GM21447 (cell line): ENCODE results near the gene SMURF1.

Experiments used
- ATAC-seq: cut with Tn5 transposase; IDR thresholded peaks from one replicate; pipeline ENCODE4 v1.9.1; 2021; ENCODE audit not compliant: unreplicated experiment

The SMURF1 gene

DNA sequence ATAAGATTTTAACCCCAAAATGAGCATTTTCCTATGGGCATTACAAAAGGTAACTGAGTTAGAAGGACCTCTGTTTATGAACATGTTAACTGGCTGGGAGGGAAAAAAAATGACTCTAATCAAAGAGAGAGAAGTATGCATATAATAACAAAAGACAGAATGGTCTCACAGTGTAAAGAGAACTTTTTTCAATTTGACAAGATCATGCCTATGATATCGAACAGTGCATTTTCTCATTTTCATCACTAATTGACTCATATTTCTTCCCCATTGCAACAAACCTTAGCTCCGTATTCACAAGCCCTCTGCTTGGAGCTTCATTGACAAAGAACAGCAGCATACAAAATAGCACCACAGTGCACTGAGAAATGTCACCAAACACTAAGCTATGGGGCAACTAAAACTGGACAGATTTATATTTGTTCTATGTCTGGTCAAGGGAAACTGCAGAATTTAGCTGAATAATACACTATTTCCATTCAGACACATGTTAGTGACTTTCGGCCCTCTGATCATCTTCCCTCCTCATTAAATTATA is 45.6 kb downstream of the SMURF1 start:
- ATAC-seq: no peak

DNA sequence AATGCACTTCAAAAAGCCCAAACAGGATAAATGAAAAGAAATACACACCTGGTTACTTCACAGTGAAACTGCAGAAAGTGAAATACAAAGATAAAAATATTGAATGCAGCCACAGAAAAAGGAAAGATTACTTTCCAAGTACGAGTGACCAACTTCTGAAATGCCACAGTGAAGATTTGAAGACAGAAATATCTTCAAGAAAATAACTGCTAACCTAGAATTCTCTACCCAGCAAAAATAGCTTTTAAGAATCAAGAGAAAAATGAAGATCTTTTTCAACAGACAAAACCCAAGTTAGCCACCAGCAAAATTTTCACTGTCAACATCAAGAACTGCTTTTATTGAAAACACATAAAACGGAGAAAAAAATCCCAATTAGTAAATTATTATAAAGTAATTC is 46.2 kb downstream of the SMURF1 start:
- ATAC-seq: no peak

DNA sequence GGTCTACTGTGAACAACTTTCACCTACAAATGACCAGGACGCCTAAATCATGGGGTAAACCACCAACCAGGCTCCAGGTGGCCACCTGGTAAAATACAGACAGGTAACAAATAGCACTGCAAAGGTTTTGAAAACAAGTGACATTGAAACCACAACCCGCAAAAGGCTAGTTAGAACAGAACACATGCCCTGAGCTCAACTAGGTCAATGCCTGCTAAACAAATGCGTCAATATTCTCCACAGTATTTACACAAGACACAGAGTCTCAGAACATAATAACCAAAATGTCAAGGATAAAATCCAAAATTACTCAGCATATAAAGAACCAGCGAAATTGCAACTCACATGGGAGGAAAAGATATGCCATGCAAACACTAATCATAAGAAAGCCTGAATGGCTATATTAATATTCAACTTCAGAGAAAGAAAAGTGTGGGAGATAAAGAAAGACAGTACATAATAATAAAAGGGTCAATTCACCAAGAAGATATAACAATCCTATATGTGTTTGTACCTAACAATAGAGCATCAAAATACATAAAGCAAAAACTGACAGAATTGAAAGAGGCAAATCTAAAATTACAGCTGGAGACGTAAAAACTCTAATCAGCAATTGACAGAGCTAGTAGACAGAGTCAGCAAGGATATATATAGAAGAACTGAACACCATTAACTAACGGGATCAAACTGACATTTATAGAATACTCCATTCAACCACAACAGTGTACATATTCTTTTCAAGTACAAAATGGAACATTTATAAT is 47.6 kb downstream of the SMURF1 start:
- no peak for ATAC-seq

DNA sequence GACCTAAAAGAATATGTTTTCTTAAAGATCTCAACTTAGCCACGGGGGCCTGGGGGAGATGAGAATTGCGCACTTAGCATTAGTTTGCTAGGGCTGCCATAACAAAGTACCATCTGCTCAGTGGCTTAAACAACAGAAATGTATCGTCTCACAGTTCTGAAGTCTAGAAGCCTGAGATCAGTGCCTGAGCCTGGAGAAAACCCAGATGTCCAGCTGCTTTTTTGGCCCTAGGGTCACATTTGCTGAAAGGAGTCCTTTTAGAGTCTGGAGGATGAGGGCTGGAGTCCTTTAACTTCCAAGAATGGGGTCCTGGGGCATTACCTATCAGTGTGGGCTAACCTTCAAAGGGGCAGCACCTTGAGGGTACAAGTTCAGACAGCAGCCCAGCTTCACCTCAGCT is 48.2 kb downstream of the SMURF1 start:
- ATAC-seq: no peak

DNA sequence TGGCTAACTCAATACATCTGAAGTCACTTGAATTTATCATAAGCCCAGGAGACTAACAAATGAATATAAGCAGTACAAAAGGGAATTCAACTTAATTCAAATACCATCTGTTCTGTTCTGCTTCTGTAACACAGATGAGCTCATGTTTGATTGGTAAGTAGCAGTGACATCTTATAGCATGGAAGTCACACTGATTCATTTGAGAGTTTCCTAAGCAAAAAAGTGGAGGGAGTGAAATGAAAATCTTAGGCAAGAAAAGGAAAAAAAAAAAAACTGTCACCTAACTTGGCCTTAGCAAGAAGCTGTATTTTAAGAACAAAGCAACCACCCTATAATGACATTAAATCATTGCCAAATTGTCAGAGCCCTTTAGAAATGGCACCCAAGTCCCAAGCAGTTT is 49.5 kb downstream of the SMURF1 start:
- no peak for ATAC-seq

DNA sequence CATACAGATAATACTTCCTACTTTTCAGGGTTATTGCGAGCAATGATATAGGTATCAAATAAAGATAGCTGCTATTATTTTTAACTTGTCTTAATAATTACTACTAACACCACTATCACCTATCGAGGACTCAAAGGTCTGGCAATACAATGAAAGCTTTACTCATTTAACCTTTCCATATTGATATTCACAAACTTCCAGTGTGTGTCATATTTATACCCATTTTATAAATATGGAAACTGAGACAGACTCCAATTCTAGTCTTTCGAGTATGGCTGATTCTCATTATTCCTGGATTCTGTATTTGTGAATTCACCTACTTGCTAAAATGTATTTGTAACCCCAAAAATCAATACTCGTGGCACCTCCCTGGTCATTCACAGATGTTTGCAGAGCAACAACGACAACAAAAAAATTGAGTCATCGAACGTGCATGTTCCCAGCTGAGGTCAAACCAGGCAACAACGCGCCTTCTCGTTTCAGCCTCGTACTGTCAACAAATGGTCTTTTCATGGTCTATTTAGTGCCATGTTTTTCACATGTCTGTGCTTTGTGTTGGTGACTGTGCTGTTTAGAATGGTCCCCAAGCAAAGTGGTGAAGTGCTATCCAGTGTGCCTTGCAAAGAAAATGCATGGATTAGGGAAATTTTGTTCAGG is 51.7 kb downstream of the SMURF1 start:
- ATAC-seq: no peak

DNA sequence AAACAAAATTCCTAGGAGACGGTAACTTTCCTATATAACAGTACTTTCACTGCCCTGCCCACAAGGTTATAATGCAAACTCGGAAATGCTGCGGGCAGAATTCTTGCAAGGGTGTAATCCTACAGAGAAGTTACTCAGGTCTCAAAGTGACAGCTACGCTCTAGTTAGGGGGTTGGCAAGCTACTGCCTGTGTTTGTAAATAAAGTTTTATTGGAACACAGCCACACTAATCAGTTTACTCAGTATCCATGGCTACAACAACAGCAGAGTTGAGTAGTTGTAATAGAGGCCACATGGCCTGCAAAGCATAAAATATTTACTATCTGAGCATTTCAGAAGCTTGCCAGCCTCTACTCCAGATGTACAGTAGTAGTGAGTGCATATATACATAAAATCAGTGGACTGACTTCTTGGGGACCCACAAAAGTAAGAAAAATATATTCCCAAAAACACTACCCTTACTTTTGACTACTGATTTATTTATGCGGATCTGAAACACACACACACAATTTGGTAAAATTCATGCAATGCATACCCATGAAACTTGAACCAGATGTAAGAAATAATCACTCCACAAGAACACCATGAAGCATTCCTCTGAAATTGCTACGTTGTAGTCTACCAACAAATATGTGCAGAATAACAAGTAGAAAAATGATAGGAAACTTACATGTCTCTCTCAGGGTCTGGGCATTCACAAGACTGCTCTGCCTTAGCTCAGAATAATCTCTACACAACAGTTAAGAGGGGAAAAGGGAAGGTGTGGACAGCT is 53.0 kb downstream of the SMURF1 start:
- no peak for ATAC-seq

DNA sequence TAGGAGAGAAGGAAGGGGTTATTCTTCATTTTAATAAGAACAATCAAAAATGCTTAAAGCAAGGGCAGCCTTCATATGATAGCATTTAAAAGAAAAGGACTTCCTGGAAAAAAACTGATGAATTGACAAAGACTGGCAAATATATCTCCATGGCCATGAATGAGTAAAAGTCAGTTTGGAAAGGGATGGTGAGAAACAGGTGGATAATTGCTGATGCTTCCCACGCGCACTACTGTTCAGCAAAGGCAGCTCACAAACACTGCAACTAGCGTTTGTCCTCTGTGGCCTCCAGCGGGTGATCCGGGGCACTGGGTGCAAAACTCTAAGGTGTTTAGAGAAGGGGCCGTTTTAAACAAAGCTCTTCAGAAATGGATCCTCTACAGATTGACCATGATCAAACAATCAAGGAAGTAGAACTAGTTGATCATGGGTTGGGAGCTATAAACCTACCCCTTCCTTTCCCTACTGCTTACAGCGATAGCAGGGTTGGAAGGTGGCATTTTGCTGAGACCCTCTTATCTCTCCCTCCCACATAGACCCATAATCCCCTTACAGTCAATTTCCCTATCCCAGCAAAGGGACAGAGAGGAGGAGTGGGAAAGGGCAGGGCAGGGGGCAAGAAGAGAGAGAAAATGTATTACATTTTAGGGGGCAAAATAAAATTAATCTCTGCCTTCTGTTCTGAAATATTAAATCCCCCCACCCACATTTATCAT is 53.8 kb downstream of the SMURF1 start:
- no peak for ATAC-seq

DNA sequence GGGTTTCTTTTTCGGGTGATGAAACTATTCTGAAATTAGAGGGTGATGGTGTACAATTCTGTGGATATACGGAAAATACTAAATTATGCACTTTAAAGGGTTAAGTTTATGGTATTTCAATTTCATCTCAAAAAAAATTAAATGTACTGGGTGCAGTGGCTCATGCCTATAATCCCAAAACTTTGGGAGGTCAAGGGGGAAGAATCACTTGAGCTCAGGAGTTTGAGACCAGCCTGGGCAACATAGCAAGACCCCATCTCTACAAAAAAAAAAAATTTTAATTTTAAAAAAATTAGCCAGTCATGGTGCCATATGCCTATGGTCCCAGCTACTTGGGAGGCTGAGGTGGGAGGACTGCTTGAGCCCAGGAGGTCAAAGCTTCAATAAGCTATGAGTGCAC is 57.0 kb downstream of the SMURF1 start:
- ATAC-seq: no peak

DNA sequence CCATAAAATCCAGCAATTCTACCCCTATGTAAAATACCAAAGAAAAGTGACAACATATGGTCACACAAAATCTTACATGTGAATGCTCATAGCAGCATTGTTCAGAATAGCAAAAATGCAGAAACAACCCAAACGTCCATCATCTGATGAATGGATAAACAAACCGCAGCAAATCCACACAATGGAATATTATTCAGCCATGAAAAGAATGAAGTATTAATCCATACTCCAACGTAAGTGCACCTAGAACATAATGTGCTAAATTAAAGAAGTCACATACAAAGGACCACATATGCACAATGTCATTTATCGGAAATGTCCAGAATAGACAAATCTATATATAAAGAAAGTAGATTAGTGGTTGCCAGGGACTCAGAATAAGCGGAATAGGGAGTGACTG is 57.4 kb downstream of the SMURF1 start:
- ATAC-seq: no peak

DNA sequence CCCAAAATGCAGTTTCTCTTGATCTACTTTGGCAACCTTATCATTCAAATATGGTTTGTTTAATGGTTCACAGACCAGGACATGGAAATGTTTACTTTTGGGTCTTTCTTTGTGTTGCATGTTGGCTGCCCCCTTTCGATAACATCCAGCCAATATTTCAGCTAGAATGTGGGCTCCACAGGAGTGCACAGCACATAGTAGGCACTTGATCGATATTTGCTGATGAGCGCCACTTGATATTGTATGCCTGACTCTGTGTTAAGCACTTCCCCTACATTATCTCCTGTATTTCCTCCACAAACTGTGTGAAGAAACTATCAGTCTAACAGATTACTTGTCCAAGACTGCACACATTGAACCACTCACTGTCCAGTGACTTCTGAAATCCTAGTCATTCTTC is 60.2 kb downstream of the SMURF1 start:
- ATAC-seq: no peak

DNA sequence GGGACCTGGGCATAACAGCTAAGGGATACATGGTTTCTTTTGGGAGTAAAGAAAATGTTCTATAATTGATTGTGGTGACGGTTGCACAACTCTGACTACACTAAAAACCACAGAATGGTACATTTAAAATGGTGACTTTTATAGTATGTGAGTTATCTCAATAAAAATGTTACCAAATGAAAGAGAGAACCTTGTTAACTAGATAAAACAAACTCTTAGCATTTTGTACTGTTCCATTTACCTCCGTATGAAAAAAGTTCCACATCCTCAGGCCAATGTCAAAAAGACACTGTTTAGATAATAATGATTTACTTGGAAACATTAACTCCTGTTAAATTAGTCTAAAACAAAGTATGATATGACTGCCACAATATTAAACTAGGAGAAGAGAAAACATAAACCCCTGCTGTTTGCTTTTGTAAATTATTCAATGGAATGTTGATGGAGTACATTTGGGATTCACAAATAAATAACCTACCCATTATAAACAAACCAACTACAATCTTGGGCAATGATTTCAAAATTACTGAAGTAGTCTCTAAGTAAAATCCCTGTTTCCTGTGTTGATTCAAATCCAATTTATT is 60.7 kb downstream of the SMURF1 start:
- no peak for ATAC-seq

DNA sequence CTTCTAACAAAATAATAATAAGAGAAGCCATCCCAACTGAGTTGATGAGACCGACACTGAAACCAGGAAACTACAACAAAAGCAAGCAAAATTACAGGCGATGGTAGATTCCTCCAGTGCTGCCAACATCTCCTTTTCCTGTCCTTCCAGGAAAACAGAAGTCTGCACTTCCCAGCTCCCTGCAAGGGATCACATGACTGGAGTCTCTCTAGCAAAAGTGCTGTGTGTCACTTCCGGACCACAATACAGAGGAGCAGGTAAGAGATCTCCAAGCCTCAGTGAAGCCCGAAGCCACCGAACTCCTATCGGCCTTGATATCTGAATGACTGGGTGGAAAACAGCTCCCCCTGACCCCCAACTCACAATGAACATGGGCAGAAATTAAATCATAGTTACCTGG is 63.2 kb downstream of the SMURF1 start:
- no peak for ATAC-seq

DNA sequence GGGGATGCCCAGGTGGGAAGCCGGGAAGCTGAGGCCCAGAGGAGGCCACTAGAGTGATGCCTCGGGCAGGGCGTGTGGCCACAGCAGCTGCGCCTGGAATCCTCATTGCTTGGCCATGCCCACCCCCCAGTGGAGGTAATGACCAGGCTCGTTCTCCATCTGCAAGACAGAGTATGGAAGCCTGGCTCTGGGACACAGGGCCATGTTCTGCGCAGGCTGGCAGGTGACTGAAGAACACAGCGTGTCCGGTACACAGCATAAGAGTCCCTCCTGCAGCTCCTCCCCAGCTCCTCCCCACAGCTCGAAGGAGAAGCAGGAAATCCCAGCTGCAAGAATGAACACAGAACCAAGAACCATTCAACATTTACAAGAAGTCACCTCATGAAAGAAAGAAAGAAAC is 64.8 kb downstream of the SMURF1 start:
- ATAC-seq: no peak

DNA sequence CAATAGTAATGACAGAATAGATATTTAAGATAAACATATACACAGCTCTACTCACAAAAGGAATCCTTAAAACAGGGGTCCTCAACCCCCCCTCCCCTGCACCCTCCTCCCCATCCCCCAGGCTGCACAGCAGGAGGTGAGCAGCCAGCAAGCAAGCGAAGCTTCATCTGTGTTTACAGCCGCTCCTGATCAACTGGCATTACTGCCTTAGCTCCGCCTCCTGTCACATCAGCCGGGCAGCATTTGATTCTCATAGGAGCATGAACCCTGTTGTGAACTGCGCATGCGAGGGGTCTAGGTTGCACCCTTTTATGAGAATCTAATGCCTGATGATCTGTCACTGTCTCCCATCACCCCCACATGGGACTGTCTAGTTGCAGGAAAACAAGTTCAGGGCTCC is 65.5 kb downstream of the SMURF1 start:
- ATAC-seq: no peak

DNA sequence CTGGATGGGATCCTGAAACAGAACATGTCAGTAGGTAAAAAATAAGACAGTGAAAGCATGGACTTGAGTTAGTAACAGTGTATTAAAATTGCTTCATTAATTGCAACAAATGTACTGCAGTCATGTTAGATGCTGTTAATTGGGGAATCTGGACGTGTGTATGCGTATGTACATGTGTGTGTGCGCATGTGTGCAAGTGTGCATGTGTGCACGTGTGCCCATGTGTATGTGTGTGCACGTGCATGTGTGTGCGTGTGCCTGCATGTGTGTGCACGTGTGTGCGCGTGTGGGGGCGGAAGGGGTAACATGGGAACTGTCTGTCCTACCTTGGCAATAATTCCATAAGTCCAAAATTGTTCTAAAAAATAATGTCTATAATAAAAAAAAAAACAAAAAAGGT is 67.3 kb downstream of the SMURF1 start:
- no peak for ATAC-seq

DNA sequence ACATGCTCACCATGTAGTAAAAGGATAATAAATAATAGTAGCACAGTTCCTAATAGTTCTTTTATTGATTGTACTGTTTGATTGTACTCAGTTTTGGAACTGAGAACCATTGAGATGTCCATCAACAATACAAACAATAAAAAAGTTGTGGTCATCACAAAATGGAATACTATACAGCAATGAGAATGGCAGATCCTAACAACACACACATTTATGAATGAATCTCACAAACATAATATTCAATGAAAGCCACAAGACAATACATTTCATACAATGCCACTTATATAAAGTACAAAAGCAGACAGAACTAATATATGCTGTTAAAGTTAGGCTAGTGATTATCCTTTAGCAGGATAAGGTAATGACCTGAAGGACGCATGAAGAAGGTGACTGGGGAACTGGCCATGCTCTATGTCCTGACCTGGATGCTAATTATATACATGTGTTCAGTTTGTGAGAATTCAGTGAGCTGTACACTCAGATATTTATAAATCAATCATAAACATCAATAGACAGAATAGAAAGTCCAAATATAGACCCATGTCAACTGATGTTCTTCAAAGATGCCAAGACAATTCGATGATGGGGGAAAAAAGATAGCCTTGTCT is 70.0 kb downstream of the SMURF1 start:
- no peak for ATAC-seq

DNA sequence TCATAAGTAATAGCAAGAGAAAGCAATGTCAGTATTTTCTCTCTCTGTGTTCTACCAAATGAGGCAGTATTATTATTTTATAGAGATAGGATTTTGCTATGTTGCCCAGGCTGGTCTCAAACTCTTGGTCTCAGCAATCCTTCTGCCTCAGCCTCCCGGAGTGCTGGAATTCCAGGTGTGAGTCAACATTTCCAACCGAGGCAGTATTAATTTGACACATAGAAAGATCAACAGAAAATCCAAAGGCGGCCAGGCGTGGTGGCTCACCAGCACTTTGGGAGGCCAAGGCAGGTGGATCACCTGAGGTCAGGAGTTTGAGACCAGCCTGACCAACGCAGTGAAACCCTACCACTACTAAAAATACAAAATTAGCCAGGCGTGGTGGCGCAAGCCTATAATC is 71.8 kb downstream of the SMURF1 start:
- no peak for ATAC-seq

DNA sequence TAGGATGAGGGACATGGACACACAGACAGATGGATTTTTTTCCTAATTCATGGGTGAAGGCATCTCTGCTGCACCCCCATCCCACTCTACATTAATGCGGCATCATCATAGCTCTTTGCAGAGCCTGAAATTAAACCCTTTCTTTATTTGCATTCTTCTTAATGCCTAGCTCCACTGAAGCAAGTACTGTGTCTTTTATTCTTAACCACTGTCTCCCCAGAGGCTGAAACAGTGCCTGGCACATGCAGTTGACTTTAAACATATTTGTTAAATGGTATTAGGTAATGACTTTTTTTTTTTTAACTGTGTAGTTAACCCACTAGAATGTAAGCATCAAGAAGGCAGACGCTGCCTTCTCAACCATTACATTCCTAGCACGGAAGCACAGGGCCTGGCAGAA is 73.5 kb downstream of the SMURF1 start:
- ATAC-seq: no peak

DNA sequence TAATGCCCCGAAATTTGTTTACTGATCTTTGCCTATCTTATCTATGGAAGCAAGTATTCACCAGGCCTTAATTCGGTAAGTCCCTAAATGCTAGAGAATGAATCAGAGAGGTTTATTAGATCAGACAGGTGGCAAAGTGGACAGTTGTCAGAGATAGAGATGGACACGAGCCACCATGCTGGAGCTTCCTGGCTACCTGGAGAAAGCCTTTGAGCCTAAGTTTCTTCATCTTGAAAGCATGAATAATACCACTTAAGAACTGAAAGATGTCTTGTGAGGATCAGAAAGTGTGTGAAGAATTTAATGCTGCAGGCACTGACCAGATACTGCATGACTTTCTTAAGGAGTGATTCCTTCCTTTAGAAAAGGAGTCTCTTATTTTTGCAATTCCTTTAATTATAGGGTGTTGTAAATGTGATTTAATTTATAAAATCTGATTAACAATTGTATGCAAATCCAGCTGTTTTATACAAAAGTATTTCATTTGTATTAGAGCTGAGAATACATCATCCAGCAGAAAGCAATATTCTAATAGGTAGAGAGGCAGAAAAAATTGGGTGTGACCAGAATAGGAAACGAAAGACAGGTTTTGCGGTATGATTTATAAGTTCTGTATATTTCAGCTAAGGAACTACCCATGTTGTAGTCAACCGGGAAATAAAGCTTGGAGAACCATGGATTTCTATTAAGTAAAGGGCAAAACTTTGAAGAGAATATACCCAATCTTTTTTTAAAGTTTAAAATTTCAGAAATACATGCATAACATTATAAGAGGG is 82.7 kb downstream of the SMURF1 start:
- no peak for ATAC-seq
